Ureter (tissue), 1 donor: ENCODE results near the gene CAMKMT. TPM values are rescaled to one million over a fixed set of nuclear protein-coding genes. Genes with fewer than 3 reads are reported as not detected.

Experiments used
- DNase-seq: peaks from one replicate; pipeline ENCODE4 v3.0.0-alpha.2; 2020; ENCODE audit warnings: low spot score
- total RNA-seq: library from RNA; stranded (reverse); gene quantifications from one replicate; pipeline ENCODE4 v1.2.4, GENCODE V29; 2023
- donor health status: DM: yes; HTN: yes; CAD: no.

The CAMKMT gene
- total RNA-seq, 1 donor from 2014 or later: 23.6 TPM

GRCh38 chr2:44444881-44445280 is 83.1 kb downstream of the CAMKMT start:
- no peak for DNase-seq

DNA sequence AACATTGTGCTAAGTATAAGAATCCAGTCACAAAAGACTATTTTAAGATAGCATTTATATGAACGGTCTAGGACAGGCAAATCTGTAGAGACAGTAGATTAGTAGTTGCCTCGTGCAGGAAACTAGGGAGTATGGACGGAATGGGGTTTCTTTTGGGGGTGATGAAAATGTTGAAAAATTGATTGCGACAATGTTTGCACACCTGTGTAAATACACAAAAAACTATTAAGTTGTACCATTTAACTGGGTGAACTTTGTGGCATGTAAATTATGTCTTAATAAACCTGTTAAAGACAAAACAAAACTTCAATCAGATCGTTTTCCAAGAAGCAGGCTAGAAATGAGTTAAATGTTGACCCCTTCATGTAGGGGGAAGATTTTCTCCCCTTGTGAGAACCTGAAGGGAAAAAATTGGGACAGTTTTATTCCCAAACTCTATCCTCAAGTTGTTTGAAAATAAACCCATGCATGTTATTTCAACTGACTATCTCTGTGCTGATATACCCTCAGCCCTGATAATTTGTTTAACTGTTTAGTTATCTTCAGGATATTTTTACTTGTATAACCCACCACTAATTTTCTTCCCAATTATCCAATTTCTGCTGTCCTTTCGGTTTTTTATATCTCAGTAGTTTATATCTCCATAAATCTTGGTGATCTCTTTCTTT is 87.2 kb downstream of the CAMKMT start:
- DNase-seq: no peak

DNA sequence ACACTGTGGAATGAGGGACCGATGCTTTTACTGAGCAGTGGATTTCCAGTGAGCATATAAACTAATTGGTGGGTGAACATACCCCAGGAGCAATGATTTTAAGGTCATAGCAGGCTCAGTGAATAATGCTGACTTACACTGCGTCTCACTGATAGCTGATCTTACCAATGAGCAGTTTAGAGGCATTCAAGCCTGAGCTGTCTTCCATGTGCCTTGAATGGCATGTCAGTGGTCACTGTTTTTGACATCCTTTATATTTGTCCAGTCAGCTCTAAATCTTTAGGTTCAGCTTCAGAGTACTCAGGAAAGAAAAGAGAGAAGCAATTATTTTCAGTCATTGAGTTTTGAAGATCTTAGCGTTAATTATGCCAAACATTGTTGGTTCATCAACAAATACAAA is 88.3 kb downstream of the CAMKMT start:
- no peak for DNase-seq

DNA sequence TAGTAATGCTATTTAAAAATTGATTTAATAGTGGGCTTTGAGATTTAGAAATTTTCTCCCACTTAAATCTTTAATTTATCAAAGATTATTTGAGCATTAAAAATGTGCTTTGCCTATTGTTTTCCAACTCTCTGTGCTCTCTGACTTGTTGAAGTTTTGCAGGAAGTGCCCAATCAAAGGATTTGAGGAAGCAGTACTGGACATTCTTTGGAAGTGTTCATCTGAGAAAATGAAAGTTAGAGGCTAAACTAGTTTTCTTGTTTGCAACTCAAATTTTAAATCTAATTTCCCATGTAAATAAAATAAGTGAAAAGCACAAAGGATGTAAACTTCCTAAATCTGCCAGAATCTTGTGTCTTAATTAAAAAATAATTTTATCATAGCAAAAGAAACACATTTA is 89.1 kb downstream of the CAMKMT start:
- DNase-seq: no peak

DNA sequence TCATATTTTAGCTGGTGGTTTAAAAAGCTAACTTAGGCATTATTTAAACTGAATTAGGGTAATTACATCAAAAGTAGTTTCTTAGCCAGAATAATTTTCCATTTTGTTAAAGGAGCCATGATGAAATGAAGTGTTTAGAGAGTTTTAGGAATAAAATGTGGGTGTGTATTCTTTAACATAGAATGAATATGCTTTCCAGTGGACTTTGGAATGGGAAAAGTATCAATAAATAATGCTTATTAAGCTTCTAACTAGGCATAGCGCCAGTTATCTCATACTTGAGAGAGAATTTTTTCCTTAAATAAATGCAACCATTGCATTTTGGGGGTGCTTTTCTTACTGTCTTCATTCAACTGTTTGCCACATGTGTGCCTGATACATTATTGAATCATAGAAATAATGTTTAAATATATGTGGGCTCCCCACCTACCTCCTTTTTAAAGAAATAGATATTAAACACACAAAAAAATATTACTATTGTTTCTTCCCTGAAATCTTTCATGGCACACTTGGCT is 90.4 kb downstream of the CAMKMT start:
- no peak for DNase-seq

DNA sequence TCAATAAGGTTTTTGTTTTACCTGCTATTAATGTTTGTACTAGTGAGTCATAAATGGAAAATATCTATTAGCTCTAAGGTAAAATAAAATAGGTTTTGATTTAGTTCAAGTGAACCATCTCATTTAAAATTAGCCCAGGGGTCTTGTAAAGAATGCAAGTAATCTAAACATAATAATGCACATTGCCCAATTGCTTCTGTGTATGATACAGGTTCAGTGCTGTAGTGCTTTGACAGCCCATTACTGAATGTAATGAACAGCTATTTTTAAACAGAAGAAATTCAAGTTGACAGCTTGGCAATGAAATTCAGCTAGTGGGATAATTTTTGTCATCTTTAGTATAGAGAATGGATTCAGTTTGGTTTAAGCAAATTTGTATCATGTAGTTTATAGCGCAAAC is 91.5 kb downstream of the CAMKMT start:
- DNase-seq: no peak

- no peak for DNase-seq
Observed at GRCh38 chr2:44455877-44456276, 94.1 kb downstream of the CAMKMT start.

GRCh38 chr2:44456946-44457345 is 95.2 kb downstream of the CAMKMT start:
- no peak for DNase-seq

GRCh38 chr2:44459739-44460138 is 98.0 kb downstream of the CAMKMT start:
- DNase-seq: no peak

DNA sequence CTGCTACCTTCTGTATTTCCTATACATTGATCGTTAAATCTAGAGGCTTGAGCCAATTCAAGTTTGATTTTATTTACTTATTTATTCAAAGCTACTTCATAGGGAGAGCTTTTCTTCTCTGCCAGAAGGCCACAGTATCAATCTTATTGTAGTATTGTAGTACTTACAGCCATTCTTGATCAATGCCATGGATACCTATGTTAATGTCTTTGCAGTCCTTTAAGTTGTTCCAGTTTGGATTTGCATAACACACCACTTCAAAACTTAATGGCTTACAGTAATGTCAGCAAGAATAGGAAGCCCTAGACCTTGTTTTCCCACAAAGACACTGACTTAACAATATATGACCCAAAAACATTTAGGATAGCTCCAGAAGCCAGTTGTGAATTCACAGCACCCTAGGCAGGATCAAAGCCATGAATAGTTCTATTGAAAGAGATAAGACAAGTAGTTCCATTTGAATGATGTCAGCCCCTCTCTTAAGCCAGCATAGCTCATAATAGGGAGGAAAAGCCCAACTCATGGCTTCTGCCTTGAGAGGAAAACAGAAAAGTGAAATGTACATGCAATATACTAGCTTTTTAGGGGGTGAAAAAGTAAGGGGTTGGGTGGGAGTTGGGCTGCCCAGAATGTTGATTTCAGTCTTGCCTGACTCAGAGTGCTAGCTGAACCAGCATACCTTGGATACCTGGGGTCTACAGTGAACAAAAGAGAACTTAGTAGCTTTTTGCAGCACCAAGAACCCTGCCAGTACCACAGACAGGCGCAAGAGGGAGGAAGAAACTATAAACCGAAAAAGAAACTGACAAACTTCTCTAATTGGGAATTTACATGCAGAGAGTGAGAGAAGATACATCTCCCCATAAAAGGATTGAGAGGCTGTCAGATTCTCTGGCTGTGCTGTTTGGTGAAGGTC is 101.4 kb downstream of the CAMKMT start:
- no peak for DNase-seq

DNA sequence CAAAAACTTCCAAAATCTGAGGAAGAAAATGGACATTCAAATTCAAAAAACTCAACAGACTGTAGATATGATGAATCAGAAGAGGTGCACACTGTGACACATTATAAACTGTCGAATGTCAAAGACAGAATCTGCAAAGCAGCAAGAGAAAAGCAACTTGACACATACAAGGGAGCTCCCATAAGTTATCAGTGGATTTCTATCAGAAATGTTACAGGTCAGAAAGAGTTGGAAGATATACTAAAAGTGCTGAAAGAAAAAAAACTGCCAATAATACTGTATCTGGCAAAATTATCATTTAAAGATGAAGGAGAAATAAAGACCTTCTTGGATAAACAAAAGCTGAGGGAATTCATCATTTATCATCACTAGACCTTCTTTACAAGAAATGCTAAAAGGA is 102.7 kb downstream of the CAMKMT start:
- DNase-seq: no peak

DNA sequence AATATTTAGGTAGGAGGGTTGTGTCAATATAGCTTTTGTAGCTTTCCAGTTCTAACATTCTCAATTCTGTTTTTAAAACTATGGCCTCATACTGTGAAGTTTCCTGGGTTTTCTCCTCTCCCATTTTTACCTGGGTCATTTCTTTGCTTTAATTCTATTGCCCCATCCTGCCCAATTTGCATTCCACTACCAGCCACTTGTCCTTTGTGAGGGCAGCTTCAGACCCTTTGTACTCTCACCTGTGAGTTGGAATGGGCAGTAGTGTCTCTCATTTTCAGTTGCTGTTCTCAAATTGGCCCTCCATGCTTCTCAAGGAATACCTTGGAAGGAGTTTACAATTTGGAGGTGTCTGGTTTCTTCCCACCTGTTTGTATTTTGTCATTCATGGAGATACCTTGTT is 108.4 kb downstream of the CAMKMT start:
- no peak for DNase-seq

- no peak for DNase-seq
Observed at GRCh38 chr2:44477657-44478414, 116.1 kb downstream of the CAMKMT start.

DNA sequence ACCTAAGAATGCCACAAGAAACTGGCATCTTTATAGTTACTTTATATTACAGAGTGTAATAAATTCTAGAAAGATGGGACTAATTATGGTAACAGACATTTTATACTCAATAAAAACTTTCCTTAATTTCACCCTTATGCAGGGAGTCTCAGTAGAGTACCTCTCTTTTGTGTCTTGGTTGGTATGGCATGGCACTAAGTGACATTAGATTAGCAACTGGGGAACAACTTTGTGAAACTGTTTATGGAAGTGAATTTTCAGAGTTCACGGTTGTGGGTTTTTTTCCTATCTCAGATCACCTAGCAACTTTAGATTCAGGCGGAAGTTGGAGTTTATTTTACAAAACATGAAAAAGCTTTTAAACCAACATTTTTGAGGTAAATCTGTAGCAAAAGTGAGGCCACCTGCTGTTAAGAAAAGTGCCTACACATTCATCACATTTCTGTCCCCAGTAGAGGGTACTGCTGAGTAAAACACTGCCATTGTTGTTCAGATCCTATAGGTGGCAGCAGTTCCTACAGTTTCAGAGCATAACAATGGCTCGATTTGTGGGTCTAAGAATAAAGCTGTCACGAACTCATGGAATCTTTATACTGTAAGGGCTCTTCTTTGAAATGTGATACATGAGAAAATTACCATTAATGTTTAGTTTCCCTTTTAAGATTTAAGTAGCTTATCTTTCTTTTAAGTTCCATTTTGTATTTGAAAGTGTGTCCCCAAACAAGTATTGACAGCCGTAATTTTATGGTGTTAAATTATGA is 117.6 kb downstream of the CAMKMT start:
- DNase-seq: peak; percentile 55

GRCh38 chr2:44480068-44480467 is 118.3 kb downstream of the CAMKMT start:
- DNase-seq: no peak

DNA sequence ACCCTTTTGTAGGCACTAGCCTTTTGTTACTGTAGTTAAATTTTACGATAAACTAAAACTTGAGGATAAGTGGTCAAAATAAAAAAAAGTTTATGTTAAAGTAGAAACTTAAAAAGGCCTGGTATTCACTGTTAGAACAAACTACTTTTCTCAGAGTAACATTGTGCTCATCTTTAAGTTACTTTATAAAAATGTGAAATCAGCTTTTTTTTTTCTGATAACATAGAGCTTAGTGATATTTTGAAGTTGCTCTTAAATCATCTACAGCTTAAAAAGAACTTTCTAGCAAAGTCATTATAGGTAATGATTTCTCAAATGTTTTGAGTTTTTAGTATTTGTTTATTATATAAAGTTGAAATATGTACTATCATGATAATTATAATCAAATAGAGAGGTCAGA is 125.3 kb downstream of the CAMKMT start:
- no peak for DNase-seq

GRCh38 chr2:44490726-44491125 is 129.0 kb downstream of the CAMKMT start:
- no peak for DNase-seq

GRCh38 chr2:44494006-44494405 is 132.3 kb downstream of the CAMKMT start:
- no peak for DNase-seq

DNA sequence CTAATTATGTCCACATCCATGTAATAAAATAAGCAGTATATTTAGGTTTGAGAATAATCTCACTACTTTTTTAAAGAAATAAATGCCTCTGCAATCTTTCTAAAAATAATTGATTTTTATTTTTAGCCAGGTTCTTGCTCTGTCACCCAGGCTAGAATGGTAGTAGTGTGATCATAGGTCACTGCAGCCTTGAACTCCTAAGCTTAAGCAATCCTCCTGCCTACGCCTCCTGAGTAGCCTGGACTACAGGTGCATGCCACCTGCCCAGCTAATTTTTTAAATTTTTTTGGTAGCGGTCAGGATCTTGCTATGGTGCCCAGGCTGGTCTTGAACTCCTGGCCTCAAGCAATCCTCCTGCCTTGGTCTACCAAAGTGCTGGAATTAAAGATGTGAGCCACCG is 133.3 kb downstream of the CAMKMT start:
- DNase-seq: no peak

DNA sequence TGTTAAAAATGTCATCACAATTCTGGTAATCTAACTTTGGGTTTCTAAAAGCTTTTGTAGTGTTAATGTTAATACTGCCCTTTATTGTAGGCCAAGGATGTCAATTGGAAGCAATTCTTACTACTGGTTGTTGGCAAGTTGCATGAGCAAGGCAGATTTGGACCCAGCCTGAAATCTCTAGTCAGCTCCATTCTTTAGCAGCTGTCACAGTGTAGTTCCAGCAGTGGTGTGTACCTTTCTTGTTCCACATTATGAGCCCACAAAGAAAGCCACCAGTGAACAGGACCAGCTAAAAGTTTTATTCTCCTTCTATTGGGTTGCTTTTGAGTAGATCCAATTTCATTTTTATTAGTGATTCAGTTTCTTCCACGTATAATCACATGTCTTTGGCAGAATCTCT is 133.8 kb downstream of the CAMKMT start:
- no peak for DNase-seq

GRCh38 chr2:44496130-44496529 is 134.4 kb downstream of the CAMKMT start:
- no peak for DNase-seq

GRCh38 chr2:44498551-44498950 is 136.8 kb downstream of the CAMKMT start:
- DNase-seq: no peak
